Measurements from ENCODE around the gene ASB8. TPM values are rescaled to one million over a fixed set of nuclear protein-coding genes. Genes with fewer than 3 reads are reported as not detected.
A peak's percentile ranks its signal among the peaks of the same experiment; 100 is the strongest.
"Not testable (repeated sequence)": the region's sequence is repeated elsewhere in the genome, so short reads cannot be mapped to it uniquely, and the experiment has no call there.

The ASB8 gene
- total RNA-seq, 1 donor from 2014 or later = 23.5 TPM

- no peak for DNase-seq (ENCODE audit: low read depth)
Observed at GRCh38 chr12:48142818-48143674, 14.3 kb downstream of the ASB8 start.

DNA sequence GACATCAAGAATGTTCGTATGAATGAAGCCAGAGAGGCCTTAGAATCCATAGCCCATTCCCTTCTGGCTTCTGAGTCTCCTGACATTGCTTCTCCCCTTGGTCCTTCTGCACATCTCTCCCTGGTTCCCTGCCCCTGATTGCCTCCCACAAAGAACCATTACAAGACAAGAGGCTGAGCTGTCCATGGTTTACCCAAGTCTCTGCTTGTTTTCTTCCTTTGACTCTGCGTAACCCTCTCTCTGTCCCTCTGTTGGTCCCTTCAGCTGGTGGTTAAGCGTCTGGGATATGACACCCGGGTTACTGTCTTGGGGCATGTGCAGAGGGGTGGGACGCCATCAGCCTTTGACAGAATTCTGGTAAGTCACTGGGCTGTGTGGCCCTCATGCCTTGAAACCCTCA, 22.3 kb downstream of the ASB8 start:
- DNase-seq (ENCODE audit: low read depth) = no peak

- no peak for DNase-seq (ENCODE audit: low read depth)
Observed at GRCh38 chr12:48132826-48133225, 24.5 kb downstream of the ASB8 start.

- DNase-seq (ENCODE audit: low read depth) = no peak
Observed at GRCh38 chr12:48131517-48131916, 25.8 kb downstream of the ASB8 start.

DNA sequence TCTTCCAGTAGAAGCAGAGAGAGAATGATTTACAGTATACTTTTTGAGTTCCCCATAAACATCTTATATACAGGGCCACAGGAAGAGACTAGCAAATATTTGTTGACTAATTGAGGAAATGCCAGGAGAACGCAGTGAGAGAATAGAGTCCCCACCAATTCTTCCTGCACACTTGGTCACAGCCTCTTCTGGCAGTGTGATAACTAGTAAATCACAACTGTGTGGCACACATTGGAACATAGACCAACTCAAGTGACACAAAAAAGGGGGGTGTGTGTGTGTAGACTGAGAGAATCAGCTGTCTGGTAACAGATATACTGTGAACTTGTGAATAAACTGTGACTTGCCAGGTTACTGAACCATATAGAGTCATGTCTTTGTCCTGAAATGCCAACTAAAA, 27.9 kb downstream of the ASB8 start:
- no peak for DNase-seq (ENCODE audit: low read depth)

GRCh38 chr12:48128800-48129199, 28.5 kb downstream of the ASB8 start:
- DNase-seq (ENCODE audit: low read depth) = no peak

GRCh38 chr12:48126953-48127630, 30.2 kb downstream of the ASB8 start:
- DNase-seq (ENCODE audit: low read depth) = no peak

- no peak for DNase-seq (ENCODE audit: low read depth)
Observed at GRCh38 chr12:48125985-48126384, 31.3 kb downstream of the ASB8 start.

GRCh38 chr12:48125542-48125941, 31.8 kb downstream of the ASB8 start:
- DNase-seq (ENCODE audit: low read depth) = not testable (repeated sequence)

- DNase-seq (ENCODE audit: low read depth) = no peak
Observed at GRCh38 chr12:48123169-48123568, 34.1 kb downstream of the ASB8 start.

DNA sequence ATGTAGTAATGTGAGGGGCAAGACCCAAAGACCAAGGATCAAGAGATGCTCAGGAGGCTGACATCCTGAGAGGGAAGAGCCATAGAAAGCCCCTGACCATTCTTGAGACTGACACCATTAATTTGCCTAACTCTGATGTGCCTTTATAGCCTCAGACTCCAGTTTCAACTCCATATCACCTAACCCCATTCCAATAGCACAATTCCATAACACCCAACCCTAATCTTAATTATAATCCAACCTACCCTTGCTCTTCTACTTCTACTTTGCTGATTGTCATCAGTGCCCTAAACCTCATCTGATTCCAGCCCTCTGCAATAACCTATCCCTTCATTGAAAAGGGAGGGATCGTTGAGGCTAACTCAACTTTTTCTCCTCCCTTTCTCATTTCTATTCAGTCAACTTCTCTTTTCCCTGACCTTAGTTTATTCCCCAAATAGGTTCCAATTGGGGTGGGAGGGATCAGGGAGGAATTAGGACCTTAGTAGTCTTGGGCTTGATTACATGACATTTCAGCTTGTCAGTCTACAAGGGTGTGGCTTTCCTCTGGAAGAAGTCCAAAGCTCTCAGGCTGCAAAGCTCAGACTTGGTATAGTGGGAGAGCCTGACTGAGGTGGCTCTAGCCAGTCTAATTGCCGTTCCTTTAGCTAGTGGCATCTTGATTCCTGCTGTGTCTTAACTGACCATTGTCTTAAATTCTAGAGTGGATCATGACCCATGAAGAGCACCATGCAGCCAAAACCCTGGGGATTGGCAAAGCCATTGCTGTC, 35.1 kb downstream of the ASB8 start:
- DNase-seq (ENCODE audit: low read depth) = no peak

DNA sequence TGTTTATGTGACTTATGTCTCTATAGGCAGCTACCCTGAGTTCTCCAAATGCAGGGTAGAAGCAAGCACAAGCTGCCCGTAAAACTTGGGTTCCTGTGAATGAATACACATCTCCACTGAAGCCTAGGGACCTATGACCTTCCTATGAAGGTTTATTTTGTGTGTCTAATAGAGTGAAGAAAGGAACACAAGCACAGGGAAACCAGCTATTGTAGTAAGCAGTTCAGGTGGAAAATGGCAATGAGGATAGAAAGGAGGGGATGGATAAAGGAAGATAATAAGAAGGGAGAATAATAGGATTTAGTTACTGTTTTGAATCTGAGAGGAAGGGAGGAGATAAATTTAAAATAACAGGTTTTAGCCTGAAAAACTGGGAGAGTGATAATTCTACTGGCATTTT, 35.8 kb downstream of the ASB8 start:
- DNase-seq (ENCODE audit: low read depth) = peak; percentile 47

- DNase-seq (ENCODE audit: low read depth) = no peak
Observed at GRCh38 chr12:48119834-48120195, 37.5 kb downstream of the ASB8 start.

- DNase-seq (ENCODE audit: low read depth) = peak; percentile 92
Observed at GRCh38 chr12:48119078-48119833, 38.1 kb downstream of the ASB8 start, which contains the start of gene PFKM. Gene PFKM (plus strand): TSS chr12:48119364. CDS start chr12:48122775, 3,411 bp downstream.

- DNase-seq (ENCODE audit: low read depth) = no peak
Observed at GRCh38 chr12:48118284-48118871, 38.9 kb downstream of the ASB8 start.

GRCh38 chr12:48115957-48116356, 41.4 kb downstream of the ASB8 start:
- no peak for DNase-seq (ENCODE audit: low read depth)

GRCh38 chr12:48111312-48111693, 46.0 kb downstream of the ASB8 start:
- not testable (repeated sequence) for DNase-seq (ENCODE audit: low read depth)

DNA sequence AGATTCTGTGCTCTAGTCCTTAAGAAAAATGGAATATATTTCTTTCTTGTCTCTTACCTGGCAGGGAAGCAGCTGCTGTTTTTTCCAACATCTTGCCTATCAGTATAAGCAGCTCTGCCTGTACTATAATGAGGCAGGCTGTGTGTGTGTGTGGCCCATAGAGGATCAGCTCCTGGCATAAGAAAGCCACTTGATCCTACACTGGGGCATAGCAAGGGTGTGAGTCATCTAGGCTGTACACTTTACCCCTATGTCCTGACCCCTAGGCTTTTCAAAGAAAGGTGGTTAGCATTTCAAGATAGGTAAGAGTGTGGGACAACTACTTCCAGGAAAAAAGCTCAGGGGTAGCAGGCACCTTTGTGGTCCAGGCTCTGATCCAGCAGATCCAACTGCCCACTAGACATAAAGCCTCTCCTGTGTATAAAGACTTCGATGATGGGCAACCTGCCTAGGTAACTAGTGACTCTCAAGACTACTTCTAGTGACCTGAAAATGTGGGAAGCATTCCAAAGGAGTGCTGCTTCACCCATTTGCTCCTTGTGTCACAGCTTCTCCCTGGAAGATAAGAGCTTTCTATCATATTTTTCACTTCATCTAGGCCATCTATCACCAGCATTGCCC, 46.5 kb downstream of the ASB8 start:
- DNase-seq (ENCODE audit: low read depth) = peak; percentile 39

GRCh38 chr12:48109424-48109823, 47.9 kb downstream of the ASB8 start:
- peak; percentile 54 for DNase-seq (ENCODE audit: low read depth)

DNA sequence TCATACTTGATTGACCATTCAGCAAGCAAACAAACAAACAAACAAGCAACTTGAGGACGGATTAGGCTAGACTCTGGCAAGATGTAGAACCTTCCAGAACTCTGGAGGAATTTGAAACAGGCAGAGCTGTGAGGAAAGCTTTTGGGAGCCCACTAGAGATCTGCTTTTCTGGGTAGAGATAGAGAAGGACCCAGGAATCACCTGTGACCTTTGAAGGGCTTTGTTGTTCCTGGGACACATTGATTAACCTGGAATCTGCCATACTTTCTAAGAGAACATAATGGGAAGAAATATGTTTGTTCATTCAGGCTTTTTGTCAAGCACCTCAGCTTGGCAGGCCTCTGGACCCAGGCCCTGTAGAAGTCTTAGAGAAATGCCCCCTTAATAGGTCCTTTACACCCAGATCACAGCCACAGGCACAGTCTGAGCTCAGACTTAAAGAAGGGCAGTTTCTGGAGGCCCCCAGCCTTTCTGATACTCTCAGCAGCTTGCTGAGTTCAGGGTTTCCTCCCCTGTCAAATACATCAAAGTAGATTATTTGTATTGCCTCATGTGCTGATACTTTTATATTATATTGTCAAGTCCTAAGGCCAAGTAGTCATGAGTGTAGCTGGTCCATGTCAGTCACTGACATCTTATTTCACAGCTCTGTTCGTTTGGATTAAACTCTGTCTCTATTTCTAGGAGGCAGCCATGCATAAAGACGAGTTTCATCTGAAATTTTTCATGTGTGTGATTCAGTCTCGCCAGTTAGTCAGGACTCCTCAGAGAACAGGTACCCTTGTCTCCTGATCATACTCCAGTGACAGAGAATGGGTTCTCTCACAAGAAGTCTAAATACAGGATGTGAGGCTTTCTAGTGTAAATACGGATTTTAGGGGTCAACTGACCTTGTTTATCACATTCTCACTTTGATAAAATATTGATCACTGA, 50.4 kb downstream of the ASB8 start:
- DNase-seq (ENCODE audit: low read depth) = no peak

Measured in renal cortical epithelial cell (primary cell).